Stomach (tissue), 9 donors: ENCODE measurements around the gene SCD5. TPM values are rescaled to one million over a fixed set of nuclear protein-coding genes. Genes with fewer than 3 reads are reported as not detected.

Experiments
- DNase-seq, 2 donors: peaks; one replicate each; pipeline versions ENCODE4 v3.0.0 to v3.0.0-alpha.2; 2013 to 2019
- H3K27ac ChIP-seq, 5 donors: fragments of 200-600 bp in 4 of 5; sonication (generic) in 4 of 5; one replicate each; pipeline ENCODE4 v1.5.1; 2013 to 2019; ENCODE audit warnings: mild to moderate bottlenecking in 1 of 5, moderate library complexity in 1 of 5
- H3K27me3 ChIP-seq, 3 donors: fragments of 200-600 bp; sonication (generic); one replicate each; pipeline ENCODE4 v1.5.1; 2017 to 2019; ENCODE audit warnings: mixed run types in 1 of 3
- H3K36me3 ChIP-seq, 4 donors: fragments of 200-600 bp; sonication (generic); 1 replicate in 3 of 4; 2 replicates in 1 of 4; pipeline ENCODE4 v1.5.1; 2016 to 2019
- H3K4me1 ChIP-seq, 4 donors: fragments of 200-600 bp; sonication (generic); one replicate each; pipeline ENCODE4 v1.5.1; 2016 to 2019
- H3K4me3 ChIP-seq, 4 donors: fragments of 200-600 bp; sonication (generic) in 3 of 4; one replicate each; pipeline ENCODE4 v1.5.1; 2016 to 2019; ENCODE audit warnings: mild to moderate bottlenecking in 1 of 4
- H3K9me3 ChIP-seq, 4 donors: fragments of 200-600 bp; sonication (generic); one replicate each; pipeline ENCODE4 v1.5.1; 2016 to 2019
- EP300 ChIP-seq: sonication (generic); formaldehyde crosslinking; IDR thresholded peaks from one replicate; pipeline ENCODE4 v1.6.1; 2017; ENCODE audit warnings: antibody characterized with exemption
- POLR2A ChIP-seq, 4 donors: fragments of 450-650 bp; IDR thresholded peaks; one replicate each; pipeline ENCODE4 v1.6.1; 2016; ENCODE audit warnings: antibody characterized with exemption in 4 of 4, control low read depth in 2 of 4, mild to moderate bottlenecking in 1 of 4, moderate library complexity in 1 of 4
- POLR2AphosphoS5 ChIP-seq, 3 donors: sonication (generic); formaldehyde crosslinking; IDR thresholded peaks; one replicate each; pipeline ENCODE4 v1.6.1; 2016; ENCODE audit warnings: antibody characterized with exemption in 3 of 3
- WGBS, 5 donors: extraction: QIAGEN DNeasy Blood & Tissue Kit in 3 of 5; methylation state at CpG; one replicate each; pipeline versions ENCODE4 v1.1.5 to v1.1.7; 2013 to 2018; 5-methylcytosine and 5-hydroxymethylcytosine counted together
- intact Hi-C: fragments of 100-400 bp; cut with DNase I; formaldehyde crosslinking; loops from one replicate; pipeline ENCODE4 v1.15.1; 2023; ENCODE audit warnings: low total_unique reads
- polyA plus RNA-seq, 3 donors: library from polyadenylated mRNA; stranded (reverse); fragments of 200-250 nt; gene quantifications; one replicate each; pipeline ENCODE4 v1.2.3, GENCODE V29; 2013
- total RNA-seq, 5 donors: library from RNA; depleted of rRNA; stranded (reverse); fragments of >200 nt; gene quantifications; one replicate each; pipeline versions ENCODE4 v1.1.0 to v1.2.3, GENCODE V29; 2014 to 2016
- TF ChIP-seq, protein P1 (sequence below), 7 experiments: fragments of 450-650 bp in 4 of 7; fragments of 200-600 bp in 3 of 7; sonication (generic) in 3 of 7; IDR thresholded peaks; one replicate each; pipeline ENCODE4 v1.5.1; 2016 to 2019; ENCODE audit warnings: antibody characterized with exemption in 7 of 7, control low read depth in 2 of 7, mild to moderate bottlenecking in 1 of 7
- donor health status: healthy with polysubstance abuse.
- donor health status: Bipolar disorder and iron deficiency.
- donor health status: healthy.

Gene SCD5
- total and polyA plus RNA-seq, 8 donors = 0.58 to 35.9 (median 9.9) TPM

DNA sequence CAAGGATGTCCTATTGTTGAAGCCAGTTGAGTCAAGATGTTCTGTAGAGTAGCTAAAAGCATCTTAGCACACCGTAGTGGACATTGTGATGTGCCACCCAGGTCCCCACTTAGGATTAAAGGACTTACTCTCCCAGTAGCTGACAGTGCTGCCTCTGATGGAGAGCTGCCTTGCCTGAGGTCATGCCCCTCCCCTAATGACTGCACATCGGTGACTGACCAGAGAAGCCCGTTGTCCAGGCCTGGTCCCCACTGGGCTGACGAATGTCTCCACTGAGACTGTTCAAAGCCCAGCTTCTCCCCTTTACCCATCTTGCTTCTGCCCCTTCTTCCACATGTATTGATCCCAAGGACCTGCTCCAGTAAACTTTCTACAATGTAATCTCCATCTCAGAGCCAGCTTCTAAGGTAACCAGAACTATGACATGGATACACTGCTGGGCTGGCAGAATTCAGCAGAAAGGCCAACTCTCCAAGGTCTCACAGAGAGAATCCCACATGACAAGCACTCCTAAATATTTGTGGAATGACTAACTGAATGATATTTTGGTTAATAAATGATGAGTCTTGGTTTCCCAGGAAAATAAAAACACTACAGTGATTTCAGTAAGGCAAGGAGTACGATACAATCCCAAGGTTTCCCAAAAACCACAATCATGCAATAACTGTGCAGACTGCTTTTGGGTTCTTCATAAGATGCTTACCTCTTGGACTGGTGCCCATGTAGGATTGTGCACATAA lies 154.4 kb downstream of the SCD5 start:
- H3K27ac ChIP-seq = no peak overlapping the region
- no peaks in the 10 kb centered on the region for H3K9me3 ChIP-seq
- 82 to 92% (median 90%) methylated on average over 5 of the region's 5 CpGs for WGBS, 5 donors

DNA sequence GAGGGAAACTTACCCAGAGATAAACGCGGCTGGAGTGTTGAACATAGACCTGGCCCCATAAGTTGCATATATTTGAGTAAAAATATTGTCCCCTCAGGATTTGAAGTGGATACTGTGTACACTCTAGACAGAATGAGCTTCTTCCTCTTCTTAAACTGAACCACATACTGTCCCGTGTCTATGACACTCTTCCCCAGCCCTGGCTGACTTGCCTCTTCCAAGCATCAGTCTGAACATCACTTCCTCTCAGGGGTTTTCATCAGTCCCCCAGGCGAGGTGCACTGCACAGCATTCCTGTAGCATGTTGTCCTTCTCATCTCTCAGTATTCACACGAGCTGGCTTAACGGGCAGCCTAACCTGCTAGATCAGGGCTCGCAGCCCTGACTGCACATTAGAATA lies 156.3 kb downstream of the SCD5 start:
- Histone ChIP-seq H3K27me3 (no peaks in the 10 kb centered on the region), H3K4me1 (peaks cover 0 to 3% (median 0%) of the 10 kb centered on the region in 4 donors), H3K9me3 (no peaks in the 10 kb centered on the region), H3K36me3 (no peaks in the 10 kb centered on the region), H3K27ac (no peak overlapping the region), H3K4me3 (no peak overlapping the region)
- DNase-seq = no peak
- no peak for TF ChIP-seq POLR2AphosphoS5 (IDR thresholded peaks at IDR 0.05)
- TF ChIP-seq, protein P1, sequence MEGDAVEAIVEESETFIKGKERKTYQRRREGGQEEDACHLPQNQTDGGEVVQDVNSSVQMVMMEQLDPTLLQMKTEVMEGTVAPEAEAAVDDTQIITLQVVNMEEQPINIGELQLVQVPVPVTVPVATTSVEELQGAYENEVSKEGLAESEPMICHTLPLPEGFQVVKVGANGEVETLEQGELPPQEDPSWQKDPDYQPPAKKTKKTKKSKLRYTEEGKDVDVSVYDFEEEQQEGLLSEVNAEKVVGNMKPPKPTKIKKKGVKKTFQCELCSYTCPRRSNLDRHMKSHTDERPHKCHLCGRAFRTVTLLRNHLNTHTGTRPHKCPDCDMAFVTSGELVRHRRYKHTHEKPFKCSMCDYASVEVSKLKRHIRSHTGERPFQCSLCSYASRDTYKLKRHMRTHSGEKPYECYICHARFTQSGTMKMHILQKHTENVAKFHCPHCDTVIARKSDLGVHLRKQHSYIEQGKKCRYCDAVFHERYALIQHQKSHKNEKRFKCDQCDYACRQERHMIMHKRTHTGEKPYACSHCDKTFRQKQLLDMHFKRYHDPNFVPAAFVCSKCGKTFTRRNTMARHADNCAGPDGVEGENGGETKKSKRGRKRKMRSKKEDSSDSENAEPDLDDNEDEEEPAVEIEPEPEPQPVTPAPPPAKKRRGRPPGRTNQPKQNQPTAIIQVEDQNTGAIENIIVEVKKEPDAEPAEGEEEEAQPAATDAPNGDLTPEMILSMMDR (IDR thresholded peaks at IDR 0.05) = no peak
- no peak for TF ChIP-seq EP300
- TF ChIP-seq POLR2A (IDR thresholded peaks at IDR 0.05) = no peak
- intact Hi-C loops = no loop called here
- 70 to 85% (median 77%) methylated on average over 6 to 7 of the region's 7 CpGs for WGBS, 5 donors

More for the DNA sequence above, 154.4 kb downstream of the SCD5 start:
- H3K4me1 ChIP-seq = peaks cover 0 to 3% (median 0%) of the 10 kb centered on the region in 4 donors
- intact Hi-C loops = no loop called here
- no peak overlapping the region for H3K4me3 ChIP-seq
- H3K36me3 ChIP-seq = peaks cover 0 to under 1% (median 0%) of the 10 kb centered on the region in 4 donors
- no peak for TF ChIP-seq POLR2A (IDR thresholded peaks at IDR 0.05)
- TF ChIP-seq POLR2AphosphoS5 (IDR thresholded peaks at IDR 0.05) = no peak
- TF ChIP-seq, protein P1 (IDR thresholded peaks at IDR 0.05) = no peak
- no peak for TF ChIP-seq EP300
- DNase-seq = no peak
- H3K27me3 ChIP-seq = no peaks in the 10 kb centered on the region

DNA sequence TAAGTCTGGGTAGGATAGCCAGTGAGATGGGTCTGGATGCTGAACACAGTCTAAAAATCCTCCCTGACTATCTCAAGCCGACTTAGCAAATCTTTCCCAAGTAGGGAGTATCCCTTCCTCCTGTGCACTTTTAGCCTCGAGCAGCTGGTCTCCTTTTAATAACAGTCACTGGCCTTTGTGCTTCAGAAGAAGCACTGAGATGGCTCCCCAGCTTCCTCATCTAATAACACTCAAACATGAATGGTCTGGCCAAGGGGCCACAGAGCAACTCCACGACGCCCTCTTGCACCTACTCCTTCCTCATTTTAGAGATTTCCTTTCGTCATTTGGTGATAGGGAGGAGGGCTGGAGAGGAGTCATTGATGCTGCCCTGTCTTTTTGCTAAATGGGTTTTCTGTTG lies 158.1 kb downstream of the SCD5 start:
- no peak for DNase-seq
- Histone ChIP-seq H3K4me3 (no peak overlapping the region), H3K36me3 (peaks cover 0 to 10% (median 2%) of the 10 kb centered on the region in 4 donors), H3K27me3 (no peaks in the 10 kb centered on the region), H3K4me1 (peaks cover 0 to 3% (median 0%) of the 10 kb centered on the region in 4 donors), H3K9me3 (no peaks in the 10 kb centered on the region), H3K27ac (no peak overlapping the region)
- intact Hi-C loops = no loop called here
- 51 to 68% (median 64%) methylated on average over 5 of the region's 5 CpGs for WGBS, 5 donors
- TF ChIP-seq POLR2AphosphoS5 (IDR thresholded peaks at IDR 0.05) (no peak), POLR2A (IDR thresholded peaks at IDR 0.05) (no peak), EP300 (no peak)
- TF ChIP-seq, protein P1 (IDR thresholded peaks at IDR 0.05) = no peak

DNA sequence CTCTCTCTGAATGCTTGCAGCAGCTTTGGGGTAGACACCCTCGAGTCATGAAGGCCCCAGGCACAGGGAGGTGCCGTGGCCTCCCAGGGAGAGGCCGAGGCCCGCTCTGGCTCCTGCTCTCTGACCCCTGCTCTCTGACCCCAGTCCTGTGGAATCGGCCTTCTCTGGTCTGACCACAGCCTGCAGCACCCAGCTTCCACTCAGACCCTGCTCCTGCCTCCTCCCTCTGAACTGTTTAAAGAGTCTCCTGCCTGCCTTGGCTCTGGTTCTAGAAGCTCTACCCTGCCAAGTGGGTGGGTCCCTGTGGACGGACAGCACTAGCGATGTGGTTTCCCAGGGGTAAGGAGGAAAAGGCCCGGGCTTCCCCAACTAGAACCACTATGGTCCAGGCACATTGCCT lies 158.6 kb downstream of the SCD5 start:
- intact Hi-C loops = no loop called here
- TF ChIP-seq, protein P1 (IDR thresholded peaks at IDR 0.05) = no peak
- TF ChIP-seq EP300 (no peak), POLR2AphosphoS5 (IDR thresholded peaks at IDR 0.05) (no peak)

More for the DNA sequence above, 158.6 kb downstream of the SCD5 start:
- no peak overlapping the region for H3K4me3 ChIP-seq
- peaks cover 0 to 10% (median 4%) of the 10 kb centered on the region in 4 donors for H3K36me3 ChIP-seq
- H3K4me1 ChIP-seq = peaks cover 0 to 3% (median 0%) of the 10 kb centered on the region in 4 donors
- no peaks in the 10 kb centered on the region for H3K27me3 ChIP-seq
- no peaks in the 10 kb centered on the region for H3K9me3 ChIP-seq
- no peak for DNase-seq
- no peak overlapping the region for H3K27ac ChIP-seq
- 12 to 76% (median 63%) methylated on average over 3 to 8 of the region's 8 CpGs for WGBS, 5 donors
